ENCODE measurements around the gene ZBP1.

DNA sequence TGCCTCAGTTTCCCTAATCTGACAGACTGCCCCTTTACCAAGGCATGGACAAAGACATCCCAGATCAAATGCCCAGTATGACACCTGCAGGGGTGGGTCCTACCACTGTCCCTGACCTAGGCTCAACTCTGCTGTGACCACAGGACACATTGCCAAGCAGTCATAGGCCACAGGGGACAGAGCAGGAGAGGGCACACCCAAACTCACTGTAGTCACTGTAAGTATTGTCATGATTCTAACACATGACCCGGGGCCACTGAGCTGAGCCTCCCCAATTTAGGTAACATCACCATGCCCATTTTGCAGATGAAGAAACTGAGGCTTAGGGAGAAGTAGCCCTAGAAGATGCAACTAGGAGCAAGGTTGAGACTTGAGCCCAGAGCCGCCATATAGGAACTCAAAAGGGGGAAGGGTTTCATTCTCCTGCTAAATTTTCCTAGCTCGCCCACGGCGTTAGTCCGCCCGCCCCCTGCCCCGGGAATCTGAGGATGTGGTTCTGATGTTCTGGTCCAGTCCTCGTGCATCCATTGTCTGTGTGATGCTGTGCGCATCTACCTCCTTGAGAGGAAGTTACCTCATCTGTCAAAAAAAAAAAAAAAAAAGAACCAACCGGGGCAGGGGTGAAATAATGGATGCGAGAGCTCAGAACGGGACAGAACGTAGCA lies 44.8 kb upstream of the ZBP1 start:
- TF ChIP-seq, protein P1, sequence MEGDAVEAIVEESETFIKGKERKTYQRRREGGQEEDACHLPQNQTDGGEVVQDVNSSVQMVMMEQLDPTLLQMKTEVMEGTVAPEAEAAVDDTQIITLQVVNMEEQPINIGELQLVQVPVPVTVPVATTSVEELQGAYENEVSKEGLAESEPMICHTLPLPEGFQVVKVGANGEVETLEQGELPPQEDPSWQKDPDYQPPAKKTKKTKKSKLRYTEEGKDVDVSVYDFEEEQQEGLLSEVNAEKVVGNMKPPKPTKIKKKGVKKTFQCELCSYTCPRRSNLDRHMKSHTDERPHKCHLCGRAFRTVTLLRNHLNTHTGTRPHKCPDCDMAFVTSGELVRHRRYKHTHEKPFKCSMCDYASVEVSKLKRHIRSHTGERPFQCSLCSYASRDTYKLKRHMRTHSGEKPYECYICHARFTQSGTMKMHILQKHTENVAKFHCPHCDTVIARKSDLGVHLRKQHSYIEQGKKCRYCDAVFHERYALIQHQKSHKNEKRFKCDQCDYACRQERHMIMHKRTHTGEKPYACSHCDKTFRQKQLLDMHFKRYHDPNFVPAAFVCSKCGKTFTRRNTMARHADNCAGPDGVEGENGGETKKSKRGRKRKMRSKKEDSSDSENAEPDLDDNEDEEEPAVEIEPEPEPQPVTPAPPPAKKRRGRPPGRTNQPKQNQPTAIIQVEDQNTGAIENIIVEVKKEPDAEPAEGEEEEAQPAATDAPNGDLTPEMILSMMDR (IDR thresholded peaks at IDR 0.05): no peak
- no peak for TF ChIP-seq POLR2A (IDR thresholded peaks at IDR 0.05)

Data from testis (tissue), 2 donors.